HepG2 (cell line): ENCODE data around the gene ARHGEF37. TPM values are rescaled to one million over a fixed set of nuclear protein-coding genes. Genes with fewer than 3 reads are reported as not detected.
A peak's percentile ranks its signal among the peaks of the same experiment; 100 is the strongest.

Experiments
- ATAC-seq: fragments of 200-7000 bp; cut with Tn5 transposase; 3 replicates; pipeline ENCODE4 v1.9.1; 2020; ENCODE audit warnings: mild to moderate bottlenecking, moderate library complexity
- BruUV-seq: library from RNA; stranded (reverse); fragments of 400-500 nt; replicated peaks from 2 replicates; lab custom pipeline; 2021; lab: Mats Ljungman, UMichigan
- CTCF ChIA-PET: fragments of 300-600 bp; formaldehyde crosslinking; extraction: SDS; loops from one replicate; lab custom pipeline; 2021; ENCODE audit warnings: low total read pairs, inconsistent platforms, low intra/inter-chr PET ratio; lab: Yijun Ruan, JAX
- POLR2A ChIA-PET: fragments of 350-600 bp; sonication (Branson Sonifier 250); formaldehyde crosslinking; loops from one replicate; lab custom pipeline; 2020; ENCODE audit warnings: antibody characterized with exemption, inconsistent platforms; lab: Yijun Ruan, JAX
- DNase-seq: peaks from one replicate; pipeline ENCODE4 v3.0.0-alpha.2; 2015; ENCODE audit warnings: low spot score
- FAIRE-seq: peaks from 3 replicates; lab custom pipeline; 2011; peaks lifted over from hg19 to GRCh38; lab: Jason Lieb, UNC
- H2AFZ ChIP-seq: one replicate; pipeline ENCODE4 v1.6.1; 2011; ENCODE audit warnings: low read length, inconsistent platforms
- H3K27ac ChIP-seq: fragments of 300-600 bp; 3 replicates; pipeline ENCODE4 v1.8.0; 2011; ENCODE audit warnings: mixed run types, mild to moderate bottlenecking, mixed read lengths, low read length, inconsistent platforms; ENCODE audit not compliant: insufficient read depth; ENCODE audit errors: extremely low read length
- H3K27me3 ChIP-seq, 2 experiments: fragments of 200-600 bp in 1 of 2; 2 replicates in 1 of 2; 3 replicates in 1 of 2; pipeline versions ENCODE4 v1.6.0 to v1.8.0; 2011; ENCODE audit warnings: low read length in 2 of 2, mild to moderate bottlenecking in 2 of 2, moderate library complexity in 2 of 2, inconsistent platforms in 1 of 2; ENCODE audit not compliant: insufficient read depth in 2 of 2, control insufficient read depth in 1 of 2
- H3K36me3 ChIP-seq, 2 experiments: fragments of 200-600 bp in 1 of 2; replicated peaks in 1 of 2; 2 replicates in 1 of 2; 3 replicates in 1 of 2; pipeline versions ENCODE4 v1.5.1 to v1.8.0; 2011; ENCODE audit warnings: low read length in 2 of 2, inconsistent platforms in 1 of 2; ENCODE audit not compliant: insufficient read depth in 2 of 2, control insufficient read depth in 1 of 2
- H3K4me1 ChIP-seq: 2 replicates; pipeline ENCODE4 v1.5.1; 2012; ENCODE audit warnings: low read length, inconsistent platforms; ENCODE audit not compliant: insufficient read depth
- H3K4me2 ChIP-seq: 2 replicates; pipeline ENCODE4 v1.6.0; 2011; ENCODE audit warnings: low read depth, low read length, inconsistent platforms
- H3K4me3 ChIP-seq, 3 experiments: fragments of 200-600 bp in 1 of 3; sonication (generic), shearing (Covaris generic) in 1 of 3; replicated peaks in 1 of 3; 2 replicates each; pipeline ENCODE4 v1.5.1; 2011 to 2016; ENCODE audit warnings: low read length in 3 of 3, inconsistent platforms in 2 of 3, low read depth in 2 of 3, mild to moderate bottlenecking in 2 of 3, control low read depth in 1 of 3, mixed read lengths in 1 of 3; ENCODE audit not compliant: insufficient read depth in 1 of 3
- H3K79me2 ChIP-seq: one replicate; pipeline ENCODE4 v1.6.1; 2011; ENCODE audit warnings: low read length, inconsistent platforms; ENCODE audit not compliant: insufficient read depth
- H3K9ac ChIP-seq: 2 replicates; pipeline ENCODE4 v1.6.0; 2011; ENCODE audit warnings: mild to moderate bottlenecking, low read depth, low read length, inconsistent platforms; ENCODE audit not compliant: insufficient read depth
- H3K9me3 ChIP-seq: 2 replicates; pipeline ENCODE4 v1.5.1; 2012; ENCODE audit warnings: mild to moderate bottlenecking, low read length
- H4K20me1 ChIP-seq: 2 replicates; pipeline ENCODE4 v1.6.0; 2011; ENCODE audit warnings: inconsistent platforms, mild to moderate bottlenecking, low read length, moderate library complexity; ENCODE audit not compliant: insufficient read depth
- BRF2 ChIP-seq: sonication (generic); formaldehyde crosslinking; IDR thresholded peaks from 2 replicates; pipeline ENCODE4 v1.8.1; 2022; ENCODE audit warnings: mild to moderate bottlenecking, missing genetic modification reagents
- NCOA1 ChIP-seq: sonication (generic); formaldehyde crosslinking; IDR thresholded peaks from 2 replicates; pipeline ENCODE4 v1.9.0; 2021; ENCODE audit warnings: missing genetic modification reagents
- ZNF160 ChIP-seq: sonication (generic); formaldehyde crosslinking; IDR thresholded peaks from 2 replicates; pipeline ENCODE4 v1.8.0; 2022; ENCODE audit warnings: mild to moderate bottlenecking, inconsistent platforms, missing genetic modification reagents
- ZNF235 ChIP-seq: sonication (generic); formaldehyde crosslinking; IDR thresholded peaks from 2 replicates; pipeline ENCODE4 v1.8.1; 2023; ENCODE audit warnings: mild to moderate bottlenecking, missing genetic modification reagents, borderline replicate concordance
- ZNF468 ChIP-seq: sonication (generic); formaldehyde crosslinking; IDR thresholded peaks from 2 replicates; pipeline ENCODE4 v1.8.0; 2022; ENCODE audit warnings: mild to moderate bottlenecking, moderate library complexity, missing genetic modification reagents
- ZNF768 ChIP-seq: sonication (generic); formaldehyde crosslinking; IDR thresholded peaks from 2 replicates; pipeline ENCODE4 v1.4.0; 2020; ENCODE audit warnings: missing genetic modification reagents
- WGBS: methylation state at CpG from one replicate; pipeline ENCODE4 v1.1.6; 2017; ENCODE audit warnings: low lambda C conversion rate; 5-methylcytosine and 5-hydroxymethylcytosine counted together
- in situ Hi-C: cut with HindIII; loops from 2 replicates; pipeline ENCODE4 v1.10.0; 2017; ENCODE audit warnings: low pct_unique_long_range_greater_than_20kb; ENCODE audit not compliant: extremely low pct_ligation_motif_present
- intact Hi-C: fragments of 100-400 bp; cut with micrococcal nuclease; formaldehyde crosslinking; loops from one replicate; pipeline ENCODE4 v1.10.0; 2022; ENCODE audit not compliant: unreplicated experiment
- polyA plus RNA-seq, 8 experiments: library from polyadenylated mRNA; depleted of rRNA in 3 of 8; stranded (reverse) in 7 of 8; unstranded in 1 of 8; fragments of >200 nt; fragmentation: Illumina TruSeq in 4 of 8; extraction: Trizol in 4 of 8; gene quantifications; 2 replicates each; pipeline versions ENCODE4 v1.2.1 to v1.2.3, GENCODE V29; 2011 to 2016; ENCODE audit warnings: low read depth in 4 of 8, missing spikeins in 1 of 8, mixed read lengths in 1 of 8; ENCODE audit not compliant: insufficient read depth in 1 of 8
- total RNA-seq, 5 experiments: library from RNA; depleted of rRNA; stranded (reverse); fragments of >200 nt; fragmentation: Illumina TruSeq; extraction: Trizol; gene quantifications; 2 replicates each; pipeline ENCODE4 v1.2.3, GENCODE V29; 2016; ENCODE audit warnings: low read depth in 1 of 5
- TF ChIP-seq, protein P1 (sequence below): sonication (generic); formaldehyde crosslinking; IDR thresholded peaks from 2 replicates; pipeline ENCODE4 v1.5.0; 2020; ENCODE audit warnings: mild to moderate bottlenecking, missing genetic modification reagents

The ARHGEF37 gene
- total and polyA plus RNA-seq, 2 of the 13 experiments (the other 11 are each of a cell fraction or from before 2014, with no cell fraction given), result 0.18 to 0.27 TPM

DNA sequence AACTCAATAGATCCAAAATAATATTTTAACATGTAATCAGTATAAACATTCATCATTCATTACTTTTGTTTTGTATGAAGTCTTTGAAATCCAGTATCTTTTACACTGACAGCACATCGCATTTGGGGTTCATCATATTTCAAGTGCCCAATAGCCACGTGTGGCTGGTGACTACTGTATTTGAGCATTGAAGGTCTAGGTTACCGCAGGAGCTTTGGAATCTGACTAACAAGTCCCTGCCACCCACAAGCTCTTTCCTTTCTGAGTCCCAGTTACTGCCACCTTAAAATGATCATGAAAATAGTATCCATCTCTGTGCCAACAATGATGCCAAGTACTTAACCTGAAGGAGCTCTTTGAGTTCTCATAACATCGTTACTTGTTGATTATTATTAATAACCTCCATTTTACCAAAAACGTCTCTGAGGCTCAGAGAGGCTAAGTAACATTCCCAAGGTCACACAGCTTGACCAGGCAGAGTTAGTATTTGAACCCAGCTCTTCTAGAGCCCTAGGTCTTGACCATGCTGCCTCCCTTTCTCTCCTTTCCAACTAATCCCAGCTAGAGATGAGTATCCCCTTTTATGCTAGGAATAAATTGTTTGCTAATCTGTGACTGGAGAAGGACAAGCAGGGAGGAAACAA is 24.2 kb downstream of the ARHGEF37 start:
- no peak overlapping the region for H3K27ac ChIP-seq
- TF ChIP-seq BRF2 (CRISPR knock-in tag) (no peak), NCOA1 (CRISPR knock-in tag) (no peak), ZNF768 (peak; percentile 66; the same call in 1 of the 2 replicates), ZNF468 (CRISPR knock-in tag) (no peak), ZNF235 (CRISPR knock-in tag) (no peak), ZNF160 (CRISPR knock-in tag) (no peak)
- TF ChIP-seq, protein P1, sequence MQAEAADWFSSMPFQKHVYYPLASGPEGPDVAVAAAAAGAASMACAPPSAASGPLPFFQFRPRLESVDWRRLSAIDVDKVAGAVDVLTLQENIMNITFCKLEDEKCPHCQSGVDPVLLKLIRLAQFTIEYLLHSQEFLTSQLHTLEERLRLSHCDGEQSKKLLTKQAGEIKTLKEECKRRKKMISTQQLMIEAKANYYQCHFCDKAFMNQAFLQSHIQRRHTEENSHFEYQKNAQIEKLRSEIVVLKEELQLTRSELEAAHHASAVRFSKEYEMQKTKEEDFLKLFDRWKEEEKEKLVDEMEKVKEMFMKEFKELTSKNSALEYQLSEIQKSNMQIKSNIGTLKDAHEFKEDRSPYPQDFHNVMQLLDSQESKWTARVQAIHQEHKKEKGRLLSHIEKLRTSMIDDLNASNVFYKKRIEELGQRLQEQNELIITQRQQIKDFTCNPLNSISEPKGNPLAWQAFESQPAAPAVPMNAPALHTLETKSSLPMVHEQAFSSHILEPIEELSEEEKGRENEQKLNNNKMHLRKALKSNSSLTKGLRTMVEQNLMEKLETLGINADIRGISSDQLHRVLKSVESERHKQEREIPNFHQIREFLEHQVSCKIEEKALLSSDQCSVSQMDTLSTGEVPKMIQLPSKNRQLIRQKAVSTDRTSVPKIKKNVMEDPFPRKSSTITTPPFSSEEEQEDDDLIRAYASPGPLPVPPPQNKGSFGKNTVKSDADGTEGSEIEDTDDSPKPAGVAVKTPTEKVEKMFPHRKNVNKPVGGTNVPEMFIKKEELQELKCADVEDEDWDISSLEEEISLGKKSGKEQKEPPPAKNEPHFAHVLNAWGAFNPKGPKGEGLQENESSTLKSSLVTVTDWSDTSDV (CRISPR knock-in tag), result no peak
- WGBS, result 55% methylated on average over 5 of the region's 5 CpGs
- FAIRE-seq, result no peak
- no peak for DNase-seq
- H3K9ac ChIP-seq, result no peak overlapping the region
- BruUV-seq, result no TSS peak
- ChIA-PET POLR2A (no interaction called here), CTCF (no interaction called here)
- in situ Hi-C loops, result no loop called here
- no peaks in the 10 kb centered on the region for H3K36me3 ChIP-seq
- no peak overlapping the region for H3K4me2 ChIP-seq
- H3K27me3 ChIP-seq, result no peaks in the 10 kb centered on the region
- H3K9me3 ChIP-seq, result no peaks in the 10 kb centered on the region
- no peak overlapping the region for H3K4me3 ChIP-seq
- ATAC-seq, result no peak
- H3K4me1 ChIP-seq, result peaks cover 32% of the 10 kb centered on the region
- intact Hi-C loops, result no loop called here
- H4K20me1 ChIP-seq, result no peaks in the 10 kb centered on the region
- H2AFZ ChIP-seq, result no peak overlapping the region
- H3K79me2 ChIP-seq, result no peaks in the 10 kb centered on the region
